HPDE6-E6E7 (cell line): Measurements from ENCODE around the gene FAM151A.

Experiments
- DNase-seq: peaks from one replicate; pipeline ENCODE4 v3.0.0; 2011; ENCODE audit warnings: missing footprints; ENCODE audit errors: extremely low spot score

Gene FAM151A

DNA sequence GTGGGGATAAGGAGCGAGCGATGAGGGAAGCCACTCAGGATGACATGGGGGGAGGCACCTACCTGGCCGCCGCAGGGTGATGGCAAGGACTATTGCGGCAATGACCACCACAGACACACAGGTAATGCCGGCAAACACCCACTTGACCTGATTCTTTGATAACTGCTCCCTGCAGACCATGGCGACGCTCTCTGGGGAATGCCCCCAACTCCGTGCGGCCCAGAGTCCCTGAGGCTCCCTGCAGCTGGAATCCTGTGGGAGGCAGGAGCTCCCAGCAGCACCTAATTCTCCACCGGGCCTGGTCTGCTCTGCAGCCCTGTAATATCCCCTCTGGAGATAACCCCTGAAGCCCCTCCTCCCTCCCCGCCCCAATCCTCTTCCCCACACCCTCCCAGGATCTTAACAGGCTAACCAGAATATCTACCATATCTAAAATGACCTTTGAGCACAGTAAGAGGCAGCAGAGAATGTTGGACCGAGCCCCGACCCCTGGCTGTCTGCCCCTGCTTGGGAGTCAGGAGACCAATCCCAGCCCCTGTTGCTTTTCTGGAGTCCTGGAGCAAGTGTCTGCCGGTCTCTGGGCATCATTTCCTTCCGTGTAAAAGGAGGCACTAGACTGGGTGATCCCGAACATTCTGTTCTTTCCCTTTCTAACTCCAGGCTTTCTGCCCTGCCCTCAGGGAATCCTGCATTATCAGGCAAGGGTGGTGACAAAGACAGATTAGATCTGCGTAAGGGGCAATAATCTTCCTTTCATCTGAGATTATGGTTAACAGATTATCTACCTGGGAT, at the start of gene FAM151A:
Gene FAM151A (minus strand): TSS at position 310 of the 792 bp plus-strand sequence. CDS start 130 bp downstream, at position 180.
- DNase-seq = no peak

GRCh38 chr1:54671985-54672608, 48.8 kb upstream of the FAM151A start:
- DNase-seq = peak; percentile 59

GRCh38 chr1:54668567-54668966, 45.2 kb upstream of the FAM151A start:
- no peak for DNase-seq

DNA sequence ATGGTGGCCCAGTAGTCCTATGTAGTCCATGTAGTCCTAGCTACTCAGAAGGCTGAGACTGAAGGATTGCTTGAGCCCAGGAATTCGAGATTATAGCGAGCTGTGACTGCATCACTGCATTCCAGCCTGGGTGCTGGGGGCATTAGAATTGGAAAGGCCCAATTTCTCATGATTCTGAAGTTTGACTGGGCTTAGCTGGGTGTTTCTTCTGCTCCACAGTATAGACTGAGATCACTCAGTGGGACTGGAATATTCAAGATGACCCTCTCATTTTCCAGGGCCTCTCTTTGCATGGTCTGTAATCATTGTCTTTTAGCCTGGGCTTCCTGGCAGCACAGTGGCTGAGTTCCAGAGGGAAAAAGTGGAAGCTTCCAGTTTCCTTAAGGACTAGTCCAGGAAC, 44.5 kb upstream of the FAM151A start:
- DNase-seq = no peak

DNA sequence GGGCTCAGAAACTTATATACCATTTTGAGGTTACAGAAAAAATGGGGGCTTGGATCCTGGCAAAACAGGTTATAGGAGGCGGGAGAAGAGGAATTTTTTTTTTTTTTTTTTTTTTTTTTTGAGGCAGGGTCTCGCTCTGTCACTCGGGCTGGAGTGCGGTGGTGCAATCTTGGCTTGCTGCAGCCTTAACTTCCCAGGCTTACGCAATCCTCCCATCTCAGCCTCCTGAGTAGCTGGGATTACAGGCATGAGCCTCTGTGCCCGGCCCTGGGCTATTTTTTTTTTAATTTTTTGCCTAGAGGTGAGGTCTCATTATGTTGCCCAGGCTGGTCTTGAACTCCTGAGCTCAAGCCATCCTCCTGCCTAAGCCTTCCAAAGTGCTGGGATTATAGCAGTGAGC, 43.0 kb upstream of the FAM151A start:
- no peak for DNase-seq

DNA sequence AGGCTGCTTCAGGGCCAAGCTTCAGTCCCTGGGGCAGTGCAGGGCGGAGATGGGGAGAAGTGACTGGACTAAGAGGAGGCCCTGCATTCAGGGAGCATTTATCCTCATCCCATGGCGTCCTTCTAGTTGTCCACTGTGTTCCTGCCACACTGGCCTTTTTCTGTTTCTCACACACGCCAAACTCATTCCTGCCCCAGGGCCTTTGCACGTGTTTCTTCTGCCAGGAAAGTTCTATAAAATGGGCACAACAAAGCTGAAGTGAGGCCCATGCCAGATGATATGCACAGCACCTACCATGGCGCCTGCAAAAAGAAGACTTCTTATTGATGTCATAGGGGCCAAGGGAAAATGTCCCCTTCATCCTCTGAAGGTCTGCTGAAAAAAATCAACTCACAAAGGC, 42.5 kb upstream of the FAM151A start:
- no peak for DNase-seq

DNA sequence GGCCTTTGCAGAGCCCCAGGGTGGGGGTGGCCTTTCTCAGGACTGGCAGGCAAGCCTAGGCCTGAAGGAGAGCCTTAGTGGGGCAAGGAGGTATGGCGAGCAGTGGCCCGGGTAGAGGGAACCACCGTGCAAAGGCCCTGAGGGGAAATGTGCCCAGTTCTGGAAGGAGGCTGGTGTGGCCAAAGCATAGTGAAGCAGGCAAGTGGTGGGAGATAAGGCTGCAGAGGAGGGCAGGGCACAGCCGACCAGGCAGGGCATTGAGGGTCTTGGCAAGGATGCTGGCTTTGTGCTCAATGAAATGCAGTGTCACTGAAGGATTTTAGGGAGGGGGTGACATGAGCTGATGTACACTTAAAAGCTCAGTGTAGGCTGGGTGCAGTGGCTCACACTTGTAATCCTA, 41.0 kb upstream of the FAM151A start:
- DNase-seq = no peak

DNA sequence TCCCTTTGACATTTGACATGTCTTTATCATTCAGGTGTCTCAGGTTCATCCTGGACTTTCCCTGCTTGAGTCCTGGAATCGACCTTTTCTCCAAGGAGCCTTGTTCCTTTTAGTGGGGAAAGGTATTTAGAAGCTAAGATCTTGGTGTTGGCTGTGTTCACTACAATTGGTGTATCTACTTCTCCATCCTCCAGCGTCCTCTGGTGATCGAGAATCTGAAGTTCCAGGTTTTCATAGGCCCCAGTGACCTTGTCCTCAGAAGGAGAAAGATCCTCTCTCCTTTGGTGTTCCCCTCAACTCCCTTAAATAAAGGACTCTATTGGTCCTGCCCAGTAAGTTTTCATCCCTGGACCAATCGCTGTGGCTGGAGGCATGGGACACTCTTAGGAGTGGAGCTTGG, 40.4 kb upstream of the FAM151A start:
- DNase-seq = no peak

- no peak for DNase-seq
Observed at GRCh38 chr1:54658164-54658913, 35.0 kb upstream of the FAM151A start.

GRCh38 chr1:54653036-54653435, 29.7 kb upstream of the FAM151A start:
- no peak for DNase-seq

DNA sequence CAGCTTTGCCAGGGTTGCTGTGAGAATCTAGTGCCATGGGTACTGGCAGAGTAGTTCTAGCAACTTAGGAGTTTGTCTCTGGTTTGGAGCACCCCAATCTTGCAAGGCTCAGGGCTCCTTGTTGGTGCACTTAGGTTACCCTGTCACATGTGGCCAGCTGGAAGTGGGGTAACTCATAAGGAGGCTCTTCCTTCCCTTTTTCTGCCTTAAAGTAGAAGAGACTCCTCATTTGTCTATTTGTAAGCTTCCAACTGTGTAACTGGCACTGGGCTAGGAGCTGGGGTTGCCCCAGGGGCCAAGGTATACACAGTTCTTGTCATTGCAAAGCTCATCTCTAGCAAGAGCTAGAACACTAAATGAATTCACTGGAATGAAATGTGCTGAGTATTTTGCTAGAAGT, 28.8 kb upstream of the FAM151A start:
- no peak for DNase-seq

DNA sequence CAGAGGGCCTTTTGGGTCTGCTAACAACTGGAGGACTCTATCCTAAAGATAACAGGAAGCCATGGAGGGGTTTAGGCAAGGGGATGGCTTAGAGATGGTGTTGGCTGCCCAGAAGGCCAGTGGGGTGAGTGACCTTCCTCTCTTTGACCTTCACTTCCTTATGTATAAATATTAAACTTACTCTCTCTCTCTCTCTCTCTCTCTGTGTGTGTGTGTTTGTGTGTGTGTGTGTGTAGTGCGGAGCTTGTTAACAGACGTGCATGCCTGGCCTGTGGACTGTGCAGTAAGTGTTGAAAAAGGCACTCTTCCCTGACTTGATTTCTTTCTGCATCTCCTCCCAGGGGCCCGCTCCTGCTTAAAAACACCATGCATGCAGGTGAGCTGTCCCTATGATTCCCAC, 28.3 kb upstream of the FAM151A start:
- DNase-seq = no peak

DNA sequence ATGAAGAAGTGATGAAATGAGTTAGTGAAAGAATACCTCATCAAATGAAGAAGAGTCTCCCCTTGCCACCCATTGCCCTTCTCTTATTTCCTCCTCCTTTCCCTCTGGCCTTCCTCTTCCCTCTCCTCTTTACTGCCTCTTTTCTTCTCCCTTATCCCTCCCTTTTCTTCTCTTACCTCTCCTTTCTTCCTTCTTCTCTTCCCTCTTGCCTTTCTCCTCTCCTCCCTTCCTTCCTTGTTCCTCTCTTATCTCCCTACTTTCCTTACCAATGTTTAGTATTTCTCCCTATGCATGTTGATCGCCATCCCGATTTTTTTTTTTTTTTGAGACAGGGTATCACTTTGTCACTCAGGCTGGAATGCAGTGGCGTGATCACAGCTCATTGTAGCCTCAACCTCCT, 27.1 kb upstream of the FAM151A start:
- no peak for DNase-seq

GRCh38 chr1:54649921-54650320, 26.6 kb upstream of the FAM151A start:
- no peak for DNase-seq

- DNase-seq = no peak
Observed at GRCh38 chr1:54649130-54649898, 26.0 kb upstream of the FAM151A start.

DNA sequence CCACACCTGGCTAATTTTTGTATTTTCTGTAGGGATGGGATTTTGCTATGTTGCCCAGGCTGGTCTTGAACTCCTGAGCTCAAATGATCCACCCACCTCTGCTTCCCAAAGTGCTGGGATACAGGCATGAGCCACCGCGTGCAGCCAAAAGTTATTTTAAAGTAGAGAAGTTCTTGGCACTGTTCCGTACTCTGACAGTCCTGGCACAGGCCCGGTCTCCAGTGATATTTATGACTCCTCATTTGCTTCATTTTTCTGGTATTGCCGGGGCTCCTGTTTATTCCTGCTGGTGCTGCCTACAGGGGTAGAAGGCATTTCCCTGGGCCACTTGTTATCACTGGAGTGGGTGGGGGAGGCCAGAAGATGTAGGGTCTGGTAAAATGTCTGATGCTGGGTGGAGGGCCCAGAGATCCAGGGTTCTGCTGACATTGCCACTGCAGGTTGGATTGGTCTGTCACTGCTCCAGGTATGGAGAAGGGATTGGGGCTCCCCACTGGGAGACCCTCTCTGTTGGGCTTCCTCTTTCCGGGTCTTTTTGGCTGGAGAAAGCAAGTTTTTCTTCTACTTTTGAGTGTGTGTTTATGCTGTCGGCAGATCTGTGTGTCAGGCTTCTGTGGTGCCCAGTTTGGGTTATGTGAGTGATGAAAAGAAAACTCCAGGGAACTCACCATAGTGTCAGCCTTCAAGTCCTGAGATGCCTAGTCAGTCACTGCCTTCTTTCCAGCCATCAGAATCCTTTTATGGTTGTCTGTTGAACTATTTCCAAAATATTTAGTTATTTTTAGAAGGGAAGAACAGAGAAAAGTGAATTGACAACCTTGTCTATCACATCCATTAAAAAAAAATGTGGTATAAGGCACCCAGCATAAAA, 22.7 kb upstream of the FAM151A start:
- no peak for DNase-seq

DNA sequence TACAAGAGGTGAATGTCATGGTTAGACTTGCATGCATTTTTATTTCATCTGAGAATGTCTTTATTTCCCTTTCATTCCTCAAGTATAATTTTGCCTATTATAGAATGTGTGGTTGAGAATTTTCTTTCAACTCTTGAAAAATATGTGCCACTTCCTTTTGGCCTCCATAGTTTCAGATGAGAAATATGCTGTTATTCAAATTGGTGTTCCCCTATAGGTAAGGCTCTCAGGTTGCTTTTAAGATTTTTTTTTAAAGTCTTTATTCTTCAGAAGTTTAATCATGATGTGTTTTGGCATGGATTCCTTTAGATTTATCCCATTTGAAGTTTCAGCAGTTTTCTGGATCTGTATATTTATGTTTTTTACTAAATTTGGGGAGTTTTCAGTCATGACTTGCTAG, 20.4 kb upstream of the FAM151A start:
- no peak for DNase-seq

DNA sequence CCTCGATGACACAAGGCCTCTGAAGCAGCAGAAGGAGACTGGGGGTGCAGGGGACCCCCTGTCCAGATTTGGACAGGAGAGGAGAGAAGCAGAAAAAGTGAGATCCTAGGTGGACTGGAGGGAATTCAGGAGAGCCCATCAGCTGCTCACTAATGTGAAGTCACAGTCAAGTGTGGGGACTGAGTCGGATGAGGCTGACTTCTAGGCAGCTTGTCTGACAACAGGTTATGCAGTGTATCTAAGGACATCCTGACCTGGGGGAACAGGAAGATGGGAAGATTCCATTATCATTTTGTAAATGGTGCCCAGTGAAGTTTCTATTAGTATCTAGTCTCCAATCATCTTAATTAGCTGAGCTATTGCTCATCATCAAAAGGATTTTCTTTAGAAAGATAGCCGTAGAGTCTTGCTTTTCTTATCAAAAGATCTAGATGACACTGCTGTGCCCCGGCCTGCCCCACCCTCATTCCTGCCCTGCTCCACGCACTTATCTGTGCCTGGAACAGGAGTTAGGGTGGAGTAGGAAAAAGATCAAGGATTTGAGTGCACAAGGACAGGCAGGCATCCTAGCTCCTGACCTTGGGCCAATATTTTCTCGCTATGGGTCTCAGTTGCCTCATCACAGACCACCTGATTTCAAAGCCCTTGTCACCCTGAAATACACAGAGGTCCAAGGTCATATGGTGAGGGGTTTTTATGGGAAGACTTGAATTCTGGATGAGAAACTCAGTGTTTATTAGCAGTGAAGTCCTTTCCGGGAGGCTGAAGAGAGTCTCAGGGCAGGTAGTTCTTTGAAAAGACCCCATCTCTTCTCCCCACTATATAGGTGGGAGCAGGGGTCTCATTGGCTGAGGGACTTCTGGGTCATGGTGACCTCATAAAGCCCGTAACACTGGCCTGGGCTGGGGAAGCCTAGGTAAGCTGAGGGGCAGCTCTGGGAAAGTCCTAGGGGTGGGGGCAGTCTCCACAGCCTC, 17.8 kb upstream of the FAM151A start, which contains the start of gene MROH7:
Gene MROH7 (plus strand): TSS at position 924 of the 974 bp plus-strand sequence. CDS start 11,141 bp downstream, outside the sequence.
- no peak for DNase-seq

GRCh38 chr1:54640361-54640760, 17.0 kb upstream of the FAM151A start:
- no peak for DNase-seq
